K562 (cell line): ENCODE measurements around the gene DNAJB4. TPM values are rescaled to one million over a fixed set of nuclear protein-coding genes. Genes with fewer than 3 reads are reported as not detected.

ENCODE experiments used
- CHD2 ChIP-seq: IDR thresholded peaks from 2 replicates; pipeline ENCODE4 v1.6.1; 2011; ENCODE audit warnings: low read depth, low read length
- DNMT1 ChIP-seq: fragments of 450-650 bp; IDR thresholded peaks from 2 replicates; pipeline ENCODE4 v1.6.1; 2016; ENCODE audit warnings: antibody characterized with exemption, mild to moderate bottlenecking
- FOXJ2 ChIP-seq: fragments of 200-800 bp; sonication (Bioruptor generic); IDR thresholded peaks from 2 replicates; pipeline ENCODE4 v1.6.1; 2016; ENCODE audit warnings: missing genetic modification characterization, missing compliant biosample characterization
- GABPA ChIP-seq: fragments of 200-800 bp; sonication (Bioruptor generic); conservative IDR thresholded peaks from 2 replicates; pipeline ENCODE4 v1.6.1; 2016; ENCODE audit warnings: low read depth, missing genetic modification characterization, missing compliant biosample characterization
- GMEB1 ChIP-seq: fragments of 250-450 bp; sonication (Bioruptor Pico); IDR thresholded peaks from 2 replicates; pipeline ENCODE4 v1.4.0; 2020; ENCODE audit warnings: mild to moderate bottlenecking
- NR1H2 ChIP-seq: sonication (generic); formaldehyde crosslinking; IDR thresholded peaks from 2 replicates; pipeline ENCODE4 v1.4.0; 2020; ENCODE audit warnings: mild to moderate bottlenecking, missing genetic modification reagents
- PRDM10 ChIP-seq: fragments of 450-650 bp; IDR thresholded peaks from 2 replicates; pipeline ENCODE4 v1.6.1; 2018; ENCODE audit not compliant: partially characterized antibody
- RB1 ChIP-seq: fragments of 450-650 bp; IDR thresholded peaks from 2 replicates; pipeline ENCODE4 v1.6.1; 2017; ENCODE audit warnings: low read depth, mild to moderate bottlenecking
- RBBP5 ChIP-seq: fragments of 200-600 bp; sonication (generic); IDR thresholded peaks from 2 replicates; pipeline ENCODE4 v1.6.1; 2012; ENCODE audit warnings: borderline replicate concordance, mild to moderate bottlenecking, low read length, control low read depth, inconsistent platforms; ENCODE audit not compliant: insufficient read depth, poor library complexity, severe bottlenecking
- RERE ChIP-seq: sonication (generic); formaldehyde crosslinking; IDR thresholded peaks from 2 replicates; pipeline ENCODE4 v1.8.0; 2023; ENCODE audit warnings: missing genetic modification reagents, mild to moderate bottlenecking, borderline replicate concordance
- SIN3B ChIP-seq: fragments of 450-650 bp; IDR thresholded peaks from 2 replicates; pipeline ENCODE4 v1.6.1; 2017; ENCODE audit warnings: low read depth, mild to moderate bottlenecking, moderate library complexity
- SMAD4 ChIP-seq: fragments of 250-450 bp; sonication (Bioruptor Pico); conservative IDR thresholded peaks from 2 replicates; pipeline ENCODE4 v1.8.0; 2021; ENCODE audit warnings: inconsistent platforms, mild to moderate bottlenecking, moderate library complexity
- SMC3 ChIP-seq: conservative IDR thresholded peaks from 2 replicates; pipeline ENCODE4 v1.6.1; 2011; ENCODE audit warnings: low read depth, low read length, improper control_type of control experiment; ENCODE audit not compliant: insufficient read depth
- TCF7 ChIP-seq: sonication (generic); IDR thresholded peaks from 2 replicates; pipeline ENCODE4 v1.6.1; 2016; ENCODE audit warnings: antibody characterized with exemption, borderline replicate concordance
- ZNF165 ChIP-seq: fragments of 250-450 bp; sonication (Bioruptor Pico); IDR thresholded peaks from 2 replicates; pipeline ENCODE4 v1.4.0; 2020; ENCODE audit warnings: borderline replicate concordance
- ZNF707 ChIP-seq: fragments of 250-450 bp; sonication (Bioruptor Pico); conservative IDR thresholded peaks from 2 replicates; pipeline ENCODE4 v1.8.0; 2022; ENCODE audit warnings: inconsistent platforms, mild to moderate bottlenecking, moderate library complexity
- ZNF780A ChIP-seq: fragments of 250-450 bp; sonication (Bioruptor Pico); IDR thresholded peaks from 2 replicates; pipeline ENCODE4 v1.5.0; 2021; ENCODE audit warnings: mild to moderate bottlenecking
- polyA plus RNA-seq, 8 experiments: library from polyadenylated mRNA; depleted of rRNA in 4 of 8; stranded (reverse) in 5 of 8; unstranded in 3 of 8; fragments of >200 nt; fragmentation: Nextera tagmentation in 2 of 8; fragmentation: Illumina TruSeq in 1 of 8; extraction: Ambion mirVana in 2 of 8; extraction: Trizol in 1 of 8; gene quantifications; 2 replicates each; pipeline versions ENCODE4 v1.2.1 to v1.2.3, GENCODE V29; 2011 to 2014; ENCODE audit warnings: inconsistent platforms in 1 of 8, missing spikeins in 1 of 8
- total RNA-seq, 7 experiments: library from RNA; depleted of rRNA in 6 of 7; stranded (reverse); fragments of >200 nt in 6 of 7; fragmentation: Illumina TruSeq in 2 of 7; extraction: Trizol in 2 of 7; gene quantifications; 2 replicates each; pipeline versions ENCODE4 v1.2.1 to v1.2.3, GENCODE V29; 2011 to 2021; ENCODE audit warnings: low replicate concordance in 1 of 7

Gene DNAJB4
- total and polyA plus RNA-seq, 9 of the 15 experiments (the other 6 are each of a cell fraction or from before 2014, with no cell fraction given): 8.5 to 27.7 (median 19.8) TPM

GRCh38 chr1:78003882-78004718 is 639 bp upstream of the DNAJB4 start (continued):
- no peak for TF ChIP-seq RERE (CRISPR knock-in tag)
- 0 out of 2 replicates have a peak, but pooled peaks have one; percentile 56 for TF ChIP-seq CHD2
- TF ChIP-seq ZNF165: no peak
- TF ChIP-seq SMC3: 0 out of 2 replicates have a peak, but pooled peaks have one; percentile 12
- TF ChIP-seq RBBP5: no peak
- no peak for TF ChIP-seq DNMT1
- no peak for TF ChIP-seq TCF7
- peak; percentile 99 for TF ChIP-seq ZNF780A
- TF ChIP-seq FOXJ2: no peak
- TF ChIP-seq GMEB1 (CRISPR knock-in tag): no peak
- peak; percentile 42 for TF ChIP-seq PRDM10
- no peak for TF ChIP-seq SMAD4 (CRISPR knock-in tag)
- no peak for TF ChIP-seq RB1
- TF ChIP-seq SIN3B: no peak
- TF ChIP-seq ZNF707 (CRISPR knock-in tag): peak; percentile 75
- 0 out of 2 replicates have a peak, but pooled peaks have one; percentile 29 for TF ChIP-seq GABPA (tag)
- no peak for TF ChIP-seq NR1H2 (CRISPR knock-in tag)
